ENCODE results near the gene DLGAP1. TPM values are rescaled to one million over a fixed set of nuclear protein-coding genes. Genes with fewer than 3 reads are reported as not detected.

DLGAP1 gene
- total and polyA plus RNA-seq, 2 experiments from 2014 or later: 17.0 to 48.5 TPM

GRCh38 chr18:3723554-3723953 lies 731.6 kb downstream of the DLGAP1 start (continued):
- TF ChIP-seq EZH2 (IDR thresholded peaks at IDR 0.05; ENCODE audit: low read depth, unreplicated experiment) (no peak), NANOG (IDR thresholded peaks at IDR 0.05; ENCODE audit: borderline replicate concordance) (no peak), STAT1 (IDR thresholded peaks at IDR 0.05; ENCODE audit: unreplicated experiment) (no peak), ZNF462 (CRISPR knock-in tag; IDR thresholded peaks at IDR 0.05) (no peak)

- Histone ChIP-seq H4K20me1 (replicated peaks; ENCODE audit: insufficient read depth) (no peaks in the 10 kb centered on the region), H3F3A (replicated peaks; ENCODE audit: low read depth) (no peaks in the 10 kb centered on the region), H3K9me2 (ENCODE audit: insufficient read depth) (no peaks in the 10 kb centered on the region), H3K27me3 (ENCODE audit: insufficient read depth) (no peaks in the 10 kb centered on the region), H3K79me2 (replicated peaks; ENCODE audit: insufficient read depth) (no peaks in the 10 kb centered on the region), H3K36me3 (ENCODE audit: insufficient read depth) (no peaks in the 10 kb centered on the region), H3K4me1 (ENCODE audit: insufficient read depth) (peaks cover 27% of the 10 kb centered on the region), H3K4me2 (no peak overlapping the region), H3K27ac (ENCODE audit: low read depth) (no peak overlapping the region), H2AFZ (no peak overlapping the region), H3K4me3 (no peak overlapping the region)
- ATAC-seq: no peak
- Mint-ChIP-seq H3K27ac (no peak overlapping the region; the same call in 1 of the 2 replicates), H3K4me3 (no peak overlapping the region), H3K36me3 (ENCODE audit: low read depth) (no peaks in the 10 kb centered on the region), H3K27me3 (ENCODE audit: insufficient read depth, low read depth, poor library complexity) (peaks cover 2% of the 10 kb centered on the region), H3K9me3 (no peaks in the 10 kb centered on the region), H3K4me1 (peaks cover 31% of the 10 kb centered on the region)
- no peak for DNase-seq (ENCODE audit: low spot score)
- TF ChIP-seq CREB1 (CRISPR knock-in tag; IDR thresholded peaks at IDR 0.05; ENCODE audit: low read depth): no peak
- no peak for TF ChIP-seq ZNF462 (CRISPR knock-in tag; IDR thresholded peaks at IDR 0.05)
- TF ChIP-seq ETS1 (IDR thresholded peaks at IDR 0.05): no peak
- no peak for TF ChIP-seq EZH2 (IDR thresholded peaks at IDR 0.05; ENCODE audit: low read depth, unreplicated experiment)
- no peak for TF ChIP-seq POLR2AphosphoS5 (IDR thresholded peaks at IDR 0.05; ENCODE audit: low read depth)
- TF ChIP-seq EZH2phosphoT487 (IDR thresholded peaks at IDR 0.05; ENCODE audit: unreplicated experiment): no peak
Measured at GRCh38 chr18:3722649-3723433, 732.3 kb downstream of the DLGAP1 start.

Data from GM23338 (cell line).